ENCODE results near the gene SPTLC1. TPM values are rescaled to one million over a fixed set of nuclear protein-coding genes. Genes with fewer than 3 reads are reported as not detected.

SPTLC1 gene
- total and polyA plus RNA-seq, 2 of the 8 experiments (the other 6 are each of a cell fraction or from before 2014, with no cell fraction given) = 34.2 to 62.1 TPM

- no peak for TF ChIP-seq JUN (IDR thresholded peaks at IDR 0.05; ENCODE audit: low read depth, low read length)
- no peak for TF ChIP-seq ASH2L (IDR thresholded peaks at IDR 0.05; ENCODE audit: low read length)
- no peak for TF ChIP-seq YY1 (IDR thresholded peaks at IDR 0.05; ENCODE audit: low read depth, low read length)
- no peak for TF ChIP-seq NRF1 (IDR thresholded peaks at IDR 0.05; ENCODE audit: low read depth, low read length)
- no peak for TF ChIP-seq SIRT6 (IDR thresholded peaks at IDR 0.05; ENCODE audit: low read length)
Observed at GRCh38 chr9:92071634-92072033, 43.6 kb downstream of the SPTLC1 start (continued).
